GM19239 (cell line): Measurements from ENCODE around the gene HSDL2.
"Not testable (repeated sequence)": the region's sequence is repeated elsewhere in the genome, so short reads cannot be mapped to it uniquely, and the experiment has no call there.

Experiments used
- DNase-seq: peaks from one replicate; pipeline ENCODE4 v3.0.0; 2011; ENCODE audit warnings: low spot score; ENCODE audit not compliant: insufficient read length
- FAIRE-seq: peaks from 2 replicates; lab custom pipeline; 2011; peaks lifted over from hg19 to GRCh38; lab: Jason Lieb, UNC

Gene HSDL2

DNA sequence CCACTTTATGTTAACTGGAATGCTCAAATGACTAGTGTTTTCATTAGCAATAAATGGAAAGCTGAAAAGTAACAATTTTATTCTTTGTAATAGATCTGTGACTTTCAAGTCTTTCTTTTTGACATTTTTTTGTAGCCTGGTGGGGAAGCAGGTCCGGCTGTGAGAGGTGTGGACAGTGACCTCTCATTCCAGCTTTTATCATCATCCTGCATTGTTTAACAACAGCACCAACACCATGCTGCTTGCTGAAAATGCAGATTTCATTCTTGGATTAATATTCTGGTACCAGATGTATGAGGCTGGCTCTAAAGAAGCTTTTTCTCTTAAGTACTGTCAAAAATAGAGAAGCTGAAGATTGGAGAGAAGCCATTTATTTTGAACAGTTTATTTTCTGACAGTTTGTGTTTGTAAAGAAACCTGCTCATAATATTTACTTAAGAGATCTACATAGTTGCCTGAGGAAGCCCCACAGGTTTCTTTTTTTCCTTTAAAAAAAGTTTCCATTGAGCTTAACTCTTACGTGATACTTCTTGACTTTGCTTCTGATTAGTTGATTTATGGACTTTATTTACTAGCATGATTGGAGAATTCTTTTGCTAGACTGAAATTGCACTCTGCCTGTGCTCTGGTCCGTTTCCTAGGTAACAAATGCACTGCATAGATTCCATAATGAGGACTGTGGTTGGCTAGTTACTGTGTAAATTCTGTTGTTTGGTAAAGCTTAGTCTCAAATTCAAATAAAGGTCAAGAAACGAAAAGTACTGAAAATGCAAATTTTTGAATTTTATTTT, 110.2 kb downstream of the HSDL2 start:
- DNase-seq: no peak
- no peak for FAIRE-seq

DNA sequence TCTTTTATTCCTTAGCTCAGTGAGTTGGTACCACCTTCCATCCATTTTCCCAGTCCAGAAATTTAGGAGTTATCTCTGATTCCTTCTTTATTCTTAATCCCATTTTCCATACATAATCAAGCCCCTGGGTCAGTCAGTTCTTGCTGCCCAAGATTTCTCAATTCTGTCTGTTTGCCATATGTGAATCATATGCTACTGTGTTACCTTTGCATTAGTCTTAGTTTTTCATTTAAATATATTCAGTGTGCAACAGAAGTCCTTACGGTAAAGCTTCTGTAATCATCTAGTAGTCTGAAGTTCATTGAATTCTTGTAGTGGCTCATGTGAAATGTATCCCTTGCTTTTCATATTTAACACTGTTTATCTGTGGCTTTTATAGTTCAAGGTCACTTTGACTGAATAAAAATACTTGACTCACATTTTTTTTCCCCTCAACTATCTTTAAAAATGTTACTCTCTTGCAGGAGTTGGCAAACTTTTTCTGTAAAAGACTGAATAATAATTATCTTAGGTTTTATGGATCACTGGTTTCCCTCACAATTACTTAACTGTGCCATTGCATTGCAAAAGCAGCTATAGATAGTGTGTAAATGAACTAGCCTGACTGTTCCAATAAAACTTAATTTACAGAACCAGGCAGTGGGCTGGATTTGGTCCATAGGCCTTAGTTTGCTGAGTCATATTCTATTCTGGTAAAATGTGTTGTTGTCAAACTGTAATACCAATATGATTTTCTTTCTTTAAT, 113.7 kb downstream of the HSDL2 start:
- no peak for FAIRE-seq

DNA sequence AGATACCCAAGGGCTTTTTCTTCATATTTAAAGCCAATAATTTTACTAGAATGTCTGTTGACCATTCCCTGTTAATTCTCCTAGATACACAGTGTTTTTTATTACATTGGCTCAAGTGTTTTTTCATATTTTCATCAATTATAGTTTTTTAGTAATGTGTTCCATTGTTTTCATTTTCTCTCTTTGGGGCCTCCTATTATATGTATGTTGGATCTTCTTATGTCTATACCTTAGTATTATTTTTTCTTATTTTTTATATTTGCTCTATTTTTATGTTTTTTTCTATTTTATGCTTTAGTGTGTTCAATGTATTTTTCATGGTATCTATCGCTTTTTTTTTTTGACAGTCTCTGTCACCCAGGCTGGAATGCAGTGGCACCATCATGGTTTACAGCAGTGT, 114.2 kb downstream of the HSDL2 start:
- FAIRE-seq: no peak
- no peak for DNase-seq

More for the DNA sequence above, 113.7 kb downstream of the HSDL2 start:
- no peak for DNase-seq

DNA sequence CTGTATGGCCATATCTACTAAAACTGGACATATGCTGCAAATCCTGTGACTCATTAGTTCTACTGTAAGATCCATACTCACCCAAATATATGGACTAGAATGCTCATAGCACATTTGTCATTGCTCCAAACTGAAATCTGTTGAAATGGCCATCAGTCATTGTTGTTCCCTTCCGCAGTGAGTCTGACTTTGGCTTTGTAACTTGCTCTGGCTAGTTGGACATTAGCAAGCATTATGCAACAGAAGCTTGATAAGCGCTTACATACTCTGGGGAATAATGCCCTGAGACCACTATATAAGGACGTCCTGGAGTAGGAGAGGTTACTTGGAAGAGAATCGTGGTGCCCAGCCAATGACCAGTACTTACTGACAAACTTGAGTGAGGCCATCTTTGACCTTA, 115.7 kb downstream of the HSDL2 start:
- no peak for FAIRE-seq
- no peak for DNase-seq

DNA sequence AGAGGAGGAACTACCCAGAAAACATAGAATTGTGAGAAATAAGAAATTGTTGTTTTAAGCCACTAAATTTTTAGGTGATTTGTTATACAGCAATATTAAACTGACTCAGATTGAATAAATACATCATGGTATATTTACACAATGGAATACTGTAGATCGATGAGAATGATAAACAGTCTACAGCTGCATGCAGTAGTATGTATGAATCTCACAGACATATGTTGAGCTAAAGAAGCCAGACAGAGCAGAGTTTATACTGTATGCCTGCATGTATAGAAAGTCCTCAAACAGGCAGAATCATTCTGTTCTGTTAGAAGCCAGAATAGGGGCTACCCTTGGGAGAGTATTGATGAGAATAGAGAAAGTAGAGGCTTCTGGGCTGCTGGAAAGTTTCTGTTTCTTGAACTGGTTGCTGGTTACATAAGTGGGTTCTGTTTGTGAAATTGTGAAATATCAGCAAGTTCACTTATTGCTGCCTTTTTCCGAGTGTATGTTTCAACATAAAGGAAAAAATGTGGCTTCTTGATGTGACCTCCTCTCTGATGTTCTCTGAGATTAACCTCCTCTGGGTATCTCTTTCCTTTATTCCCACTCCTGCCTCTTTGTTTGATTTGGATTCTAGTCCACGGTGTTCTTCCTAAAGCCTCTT, 116.3 kb downstream of the HSDL2 start:
- DNase-seq (no peak), FAIRE-seq (no peak)

DNA sequence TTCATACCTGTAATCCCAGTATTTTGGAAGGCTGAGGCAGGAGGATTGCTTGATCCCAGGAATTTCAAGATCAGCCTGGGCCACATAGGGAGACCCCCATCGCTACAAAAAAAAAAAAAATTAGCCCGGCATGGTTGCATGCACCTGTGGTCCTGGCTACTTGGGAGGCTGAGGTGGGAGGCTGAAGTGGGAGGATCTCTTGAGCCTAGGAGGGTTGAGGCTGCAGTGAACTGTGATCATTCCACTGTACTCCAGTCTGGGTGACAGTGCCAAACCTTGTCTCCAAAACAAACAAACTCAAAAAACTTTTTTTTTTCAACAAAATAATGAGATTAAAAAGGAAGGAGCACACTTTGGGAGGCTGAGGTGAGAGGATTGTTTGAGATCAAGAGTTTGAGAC, 120.9 kb downstream of the HSDL2 start:
- DNase-seq (no peak), FAIRE-seq (no peak)

DNA sequence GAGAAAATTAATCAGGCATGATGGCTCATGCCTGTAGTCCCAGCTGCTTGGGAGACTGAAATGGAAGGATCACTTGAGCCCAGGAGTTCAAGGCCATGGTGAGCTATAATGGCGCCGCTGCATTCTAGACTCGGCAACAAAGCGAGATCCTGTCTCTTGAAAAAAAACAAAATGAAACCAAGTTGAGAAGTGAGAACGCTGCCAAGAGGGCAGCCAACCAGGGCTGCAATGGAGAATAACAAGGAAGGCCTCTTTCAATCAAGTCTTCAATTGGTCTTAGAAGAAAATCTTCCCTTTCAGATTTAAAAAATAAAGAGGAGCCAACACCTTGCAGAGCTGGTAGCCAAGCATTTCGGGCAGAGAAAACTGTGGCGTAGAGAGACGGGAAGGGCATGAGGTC, 121.4 kb downstream of the HSDL2 start:
- no peak for FAIRE-seq
- DNase-seq: no peak

DNA sequence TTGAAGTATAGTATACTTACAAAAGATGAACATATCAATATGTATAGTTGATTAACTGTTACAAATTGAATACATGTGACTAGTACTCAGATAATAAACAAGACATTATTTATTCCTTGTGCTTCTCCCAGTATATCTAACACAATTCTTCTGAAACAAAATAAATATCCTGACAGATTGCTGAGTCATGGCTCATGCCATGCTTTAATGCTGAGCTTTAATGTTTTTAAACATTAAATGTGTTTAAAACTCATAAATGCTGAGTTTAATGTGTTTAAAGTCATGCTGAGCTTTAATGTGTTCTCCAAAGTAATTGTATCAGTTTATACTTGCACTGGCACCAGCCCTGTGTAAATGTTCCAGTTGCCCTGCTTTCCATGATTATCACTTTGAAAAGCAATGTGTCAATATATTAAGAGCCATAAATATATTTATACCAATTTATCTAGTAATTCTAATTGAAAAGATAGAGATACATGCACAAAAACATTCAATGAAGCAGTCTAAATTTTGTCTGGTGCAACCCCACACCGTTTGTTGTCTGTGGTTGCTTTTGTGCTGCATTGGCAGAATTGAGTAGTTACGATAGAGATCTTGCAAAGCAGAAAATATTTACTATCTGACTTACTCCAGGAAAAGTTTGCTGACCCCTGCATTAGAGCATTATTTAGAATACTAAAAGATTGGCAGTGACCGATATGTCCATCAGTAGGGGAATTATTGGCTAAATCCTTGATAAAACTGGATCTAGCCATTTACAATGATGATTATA, 122.5 kb downstream of the HSDL2 start:
- DNase-seq: no peak
- no peak for FAIRE-seq

DNA sequence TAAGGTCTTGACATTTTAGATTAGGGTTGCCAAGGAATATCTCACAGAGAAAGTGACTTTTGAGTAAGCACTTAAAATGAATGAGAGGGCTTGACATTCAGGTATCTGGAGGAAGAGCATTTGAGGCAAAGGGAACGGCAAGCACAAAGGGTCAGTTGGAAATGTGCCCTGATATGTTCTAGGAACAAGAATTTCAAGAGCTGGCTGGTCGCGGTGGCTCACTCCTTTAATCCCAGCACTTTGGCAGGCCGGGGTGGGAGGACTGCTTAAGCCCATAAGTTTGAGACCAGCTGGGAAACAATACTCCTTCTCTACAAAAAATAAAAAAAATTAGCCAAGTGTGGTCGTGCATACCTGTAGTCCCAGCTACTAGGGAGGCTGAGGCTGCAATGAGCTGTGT, 123.3 kb downstream of the HSDL2 start:
- no peak for DNase-seq
- no peak for FAIRE-seq

DNA sequence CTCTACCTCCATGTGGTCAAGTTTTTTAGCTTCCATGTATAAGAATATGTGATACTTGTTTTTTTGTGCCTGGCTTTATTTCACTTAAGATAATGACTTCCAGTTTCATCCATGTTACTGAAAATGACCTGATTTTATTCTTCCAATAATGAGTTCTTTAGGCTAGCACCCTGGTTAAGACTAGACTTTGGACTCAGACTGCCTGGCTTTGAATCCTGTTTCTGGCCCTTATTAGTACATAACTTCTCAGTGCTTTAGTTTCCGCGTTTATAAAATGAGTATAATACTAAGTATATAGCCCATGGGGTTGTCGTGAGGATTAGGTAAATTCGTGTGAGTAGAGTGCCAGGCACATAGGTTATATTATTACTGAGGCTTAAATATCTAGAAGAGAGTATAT, 125.2 kb downstream of the HSDL2 start:
- no peak for FAIRE-seq
- no peak for DNase-seq

DNA sequence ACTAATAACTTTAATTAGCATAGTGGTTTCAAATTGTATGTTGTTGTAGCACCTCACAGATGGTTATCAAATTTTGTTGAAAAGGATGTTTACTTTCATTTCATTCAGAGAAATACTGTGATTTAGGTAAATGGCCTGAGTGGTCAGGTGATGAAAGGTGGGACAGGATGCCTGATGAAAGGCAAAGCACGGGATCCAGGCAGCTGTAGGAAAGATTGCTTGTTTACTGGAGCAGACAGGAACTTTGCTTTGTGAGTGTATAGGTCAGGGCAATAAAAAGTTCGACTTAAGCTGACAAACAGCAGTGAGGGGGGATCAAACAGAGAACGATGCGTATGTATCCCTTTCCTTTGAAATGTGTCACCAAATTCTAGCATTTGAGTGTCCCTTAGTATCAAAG, 125.7 kb downstream of the HSDL2 start:
- no peak for FAIRE-seq

DNA sequence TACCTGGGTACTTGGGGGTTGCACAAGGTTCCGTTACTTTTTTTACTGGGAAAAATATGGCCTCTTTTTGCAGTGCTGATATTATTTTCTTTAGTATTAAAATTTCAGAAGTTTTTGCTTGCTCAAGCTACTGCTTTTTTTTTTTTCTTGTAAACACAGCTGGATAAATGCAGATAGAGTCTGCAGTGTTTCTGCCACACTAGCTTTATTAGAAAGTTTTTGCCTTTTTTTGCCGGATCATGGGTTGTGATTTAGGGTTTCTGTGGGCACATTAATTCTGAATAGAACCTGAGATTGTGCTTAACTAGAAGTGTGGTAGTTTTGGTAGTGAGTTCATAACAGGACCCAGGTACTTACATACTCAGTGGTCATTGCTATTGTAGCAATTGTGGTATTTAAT, 126.7 kb downstream of the HSDL2 start:
- FAIRE-seq: no peak
- DNase-seq: no peak

More for the DNA sequence above, 125.7 kb downstream of the HSDL2 start:
- DNase-seq: no peak

DNA sequence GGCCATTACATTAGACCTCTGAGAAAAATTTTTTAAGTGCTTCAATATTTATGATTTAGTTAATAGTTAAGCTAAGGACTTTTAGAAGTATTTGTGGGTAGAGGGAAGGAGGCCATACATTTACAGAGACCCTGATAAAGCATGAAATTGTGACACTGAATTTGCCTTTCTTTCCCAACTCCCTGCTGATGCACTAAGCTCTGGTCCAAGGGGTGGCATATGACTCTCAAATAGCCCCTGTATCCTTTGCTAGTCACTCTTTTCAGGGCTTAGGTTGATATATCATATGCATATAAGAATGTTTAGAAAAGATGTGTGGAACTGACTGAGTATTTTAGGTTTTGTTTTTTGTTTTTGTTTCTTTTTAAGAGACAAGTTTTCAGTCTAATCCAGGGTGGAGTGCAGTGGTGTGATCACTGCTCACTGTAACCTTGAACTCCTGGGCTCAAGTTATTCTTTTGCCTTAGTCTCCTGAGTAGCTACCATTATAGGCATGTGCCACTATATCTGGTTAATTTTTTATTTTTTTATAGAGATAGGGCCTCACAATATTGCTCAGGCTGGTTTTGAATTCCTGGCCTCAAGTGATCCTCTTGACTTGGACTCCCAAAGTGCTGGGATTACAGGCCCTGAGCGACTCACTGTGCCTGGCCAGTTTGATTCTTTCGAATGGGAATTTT, 127.2 kb downstream of the HSDL2 start:
- DNase-seq (no peak), FAIRE-seq (peak; percentile 28)

DNA sequence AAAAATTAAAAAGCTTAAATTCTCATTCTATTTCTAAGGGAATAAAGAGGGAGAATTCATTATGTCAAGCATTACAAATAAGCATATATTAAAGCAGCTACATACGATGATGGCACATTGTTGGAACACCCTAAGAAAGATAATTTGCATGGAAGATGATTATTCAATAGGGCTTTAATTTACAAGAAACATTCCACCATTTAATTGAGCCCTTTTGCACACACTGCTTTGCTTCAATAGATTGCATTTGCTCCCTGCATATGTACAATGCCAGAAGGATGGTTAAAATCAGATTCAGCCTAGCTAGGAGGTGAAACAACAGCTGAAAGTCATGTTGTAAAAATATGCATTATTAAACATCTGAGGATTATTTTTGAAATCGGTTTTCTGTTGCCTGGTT, 128.5 kb downstream of the HSDL2 start:
- DNase-seq: no peak
- FAIRE-seq: no peak

DNA sequence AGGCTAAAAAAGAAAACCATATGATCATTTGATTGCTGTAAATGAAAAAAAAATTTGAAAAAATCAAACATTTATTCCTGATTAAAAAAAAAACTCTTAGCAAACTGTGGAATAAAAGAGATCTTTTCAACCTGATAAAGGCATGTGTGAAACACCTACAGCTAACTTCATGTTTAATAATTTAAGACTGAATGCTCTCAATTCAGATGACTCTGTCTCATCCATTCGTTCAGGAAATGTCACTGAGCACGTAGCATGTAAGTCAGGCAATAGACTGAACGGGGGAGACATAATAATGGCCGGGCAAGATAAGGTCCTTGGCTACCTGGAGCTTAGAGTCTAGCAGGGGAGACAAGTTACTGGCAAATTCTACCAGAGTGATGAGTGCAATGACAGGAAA, 132.5 kb downstream of the HSDL2 start:
- not testable (repeated sequence) for DNase-seq, FAIRE-seq

DNA sequence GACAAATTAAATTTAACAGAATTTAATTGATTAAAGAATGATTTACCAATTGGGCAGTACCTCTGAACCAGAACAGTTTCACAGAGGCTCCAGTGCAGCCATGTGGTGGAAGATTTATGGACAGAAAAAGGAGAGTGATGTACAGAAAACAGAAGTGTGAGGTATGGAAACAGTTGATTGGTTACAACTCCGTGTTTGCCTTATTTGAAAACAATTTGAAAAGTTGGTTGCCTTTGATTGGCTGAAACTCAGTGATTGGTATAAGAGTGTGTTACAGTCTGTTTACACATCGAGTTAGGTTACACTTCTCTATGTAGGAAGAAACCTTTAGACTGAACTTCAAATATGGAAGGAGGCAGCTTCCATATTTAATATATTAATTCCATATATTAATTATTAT, 136.9 kb downstream of the HSDL2 start:
- FAIRE-seq (no peak), DNase-seq (no peak)

DNA sequence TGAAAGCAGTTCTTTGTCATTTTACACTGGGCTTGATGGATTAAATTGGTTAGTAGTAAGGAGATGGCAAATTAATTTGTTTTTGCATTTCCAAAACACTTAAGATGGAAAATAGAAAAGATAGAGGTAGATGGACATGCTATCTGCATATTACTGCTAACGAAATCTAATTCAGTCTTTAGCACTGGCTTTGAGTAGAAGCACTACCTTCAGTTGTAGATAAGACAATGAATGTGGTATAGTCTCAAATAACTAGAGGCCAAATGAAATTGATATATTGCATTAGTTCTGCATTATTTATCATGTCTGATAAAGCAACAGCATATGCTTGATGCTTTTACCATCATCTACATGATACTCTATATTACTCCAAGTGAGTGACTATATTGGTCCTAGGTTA, 140.2 kb downstream of the HSDL2 start:
- no peak for FAIRE-seq
- DNase-seq: no peak

DNA sequence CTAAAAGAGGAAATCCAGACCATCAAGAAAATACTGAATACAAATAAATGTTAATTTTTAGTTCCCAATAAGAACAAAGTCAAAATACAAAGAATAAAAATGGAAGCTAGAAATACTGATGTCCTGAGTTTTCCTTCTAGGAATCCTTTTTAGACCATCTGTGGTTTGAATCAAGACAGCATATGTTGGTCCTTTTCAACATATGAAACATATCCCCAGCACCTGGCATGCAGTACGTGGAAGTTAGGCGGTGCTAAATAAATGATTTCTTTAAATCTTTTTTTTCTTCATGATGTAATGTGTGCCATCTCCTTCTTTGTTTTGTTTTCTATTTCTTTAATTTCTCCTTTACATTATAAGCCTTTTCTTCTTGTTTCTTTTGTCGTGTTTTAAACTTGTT, 140.7 kb downstream of the HSDL2 start:
- DNase-seq: no peak
- no peak for FAIRE-seq
